ENCODE results near the gene HDHD5. TPM values are rescaled to one million over a fixed set of nuclear protein-coding genes. Genes with fewer than 3 reads are reported as not detected.

Gene HDHD5
- total and polyA plus RNA-seq, 10 donors, result 25.4 to 47.6 (median 32.3) TPM

DNA sequence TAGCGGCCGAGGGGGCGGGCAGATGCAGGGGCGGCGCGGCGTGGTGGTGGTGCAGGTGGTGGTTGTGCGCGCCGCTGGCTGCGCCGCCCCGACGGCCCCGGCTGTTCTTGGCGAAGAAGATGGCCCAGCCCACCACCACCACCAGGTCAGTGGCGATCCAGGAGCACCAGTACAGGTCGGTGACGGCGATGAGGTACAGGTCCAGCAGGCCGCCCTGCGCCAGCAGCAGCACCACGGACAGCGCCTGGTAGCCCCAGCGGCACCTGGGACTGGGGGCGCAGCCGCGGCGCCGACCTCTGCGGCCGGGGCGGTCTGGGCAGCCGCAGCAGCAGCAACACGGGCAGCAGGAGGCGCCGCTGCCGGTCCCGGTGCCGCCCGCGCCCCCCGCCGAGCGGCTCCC is 38.8 kb downstream of the HDHD5 start:
- DNase-seq, result peak; percentile 89
- intact Hi-C loops (cut with DNase I; ENCODE audit: low total_unique reads), result no loop called here
- Histone ChIP-seq H3K9me3 (no peaks in the 10 kb centered on the region), H3K4me3 (peak overlapping the region in 5 of 8 donors; percentile 19 to 65 (median 64)), H3K27ac (no peak overlapping the region), H3K27me3 (replicated peaks in 1 of 7) (peaks cover 0 to 58% (median 34%) of the 10 kb centered on the region in 7 donors), H3K4me1 (peaks cover 19 to 66% (median 56%) of the 10 kb centered on the region in 6 donors), H3K36me3 (no peaks in the 10 kb centered on the region)
- 0 to 12% (median 5%) methylated on average over 17 to 44 of the region's 45 CpGs; no CpG with 5 or more reads in 1 of the 5 donors for WGBS, 5 donors
- no peak for TF ChIP-seq POLR2A (IDR thresholded peaks at IDR 0.05)
- no peak for TF ChIP-seq POLR2AphosphoS5 (IDR thresholded peaks at IDR 0.05)
- TF ChIP-seq, protein P1, sequence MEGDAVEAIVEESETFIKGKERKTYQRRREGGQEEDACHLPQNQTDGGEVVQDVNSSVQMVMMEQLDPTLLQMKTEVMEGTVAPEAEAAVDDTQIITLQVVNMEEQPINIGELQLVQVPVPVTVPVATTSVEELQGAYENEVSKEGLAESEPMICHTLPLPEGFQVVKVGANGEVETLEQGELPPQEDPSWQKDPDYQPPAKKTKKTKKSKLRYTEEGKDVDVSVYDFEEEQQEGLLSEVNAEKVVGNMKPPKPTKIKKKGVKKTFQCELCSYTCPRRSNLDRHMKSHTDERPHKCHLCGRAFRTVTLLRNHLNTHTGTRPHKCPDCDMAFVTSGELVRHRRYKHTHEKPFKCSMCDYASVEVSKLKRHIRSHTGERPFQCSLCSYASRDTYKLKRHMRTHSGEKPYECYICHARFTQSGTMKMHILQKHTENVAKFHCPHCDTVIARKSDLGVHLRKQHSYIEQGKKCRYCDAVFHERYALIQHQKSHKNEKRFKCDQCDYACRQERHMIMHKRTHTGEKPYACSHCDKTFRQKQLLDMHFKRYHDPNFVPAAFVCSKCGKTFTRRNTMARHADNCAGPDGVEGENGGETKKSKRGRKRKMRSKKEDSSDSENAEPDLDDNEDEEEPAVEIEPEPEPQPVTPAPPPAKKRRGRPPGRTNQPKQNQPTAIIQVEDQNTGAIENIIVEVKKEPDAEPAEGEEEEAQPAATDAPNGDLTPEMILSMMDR (IDR thresholded peaks at IDR 0.05 in 8 of 11, conservative IDR thresholded peaks at IDR 0.05 in 3 of 11), result no peak

GRCh38 chr22:17119481-17120202 is 39.4 kb downstream of the HDHD5 start:
- H3K27ac ChIP-seq, result no peak overlapping the region
- WGBS, 5 donors, result 30 to 53% (median 37%) methylated on average over 18 to 63 of the region's 63 CpGs
- H3K9me3 ChIP-seq, result no peaks in the 10 kb centered on the region
- peaks cover 19 to 71% (median 59%) of the 10 kb centered on the region in 6 donors for H3K4me1 ChIP-seq
- peak; percentile 85 for DNase-seq
- H3K36me3 ChIP-seq, result no peaks in the 10 kb centered on the region
- H3K4me3 ChIP-seq, result peak overlapping the region in 3 of 8 donors; percentile 10 to 65 (median 64)
- H3K27me3 ChIP-seq (replicated peaks in 1 of 7), result peaks cover 0 to 58% (median 34%) of the 10 kb centered on the region in 7 donors
- peak in 1 of 3 donors; percentile 57 for TF ChIP-seq POLR2AphosphoS5 (IDR thresholded peaks at IDR 0.05)
- TF ChIP-seq POLR2A (IDR thresholded peaks at IDR 0.05), result no peak
- TF ChIP-seq, protein P1 (IDR thresholded peaks at IDR 0.05 in 8 of 11, conservative IDR thresholded peaks at IDR 0.05 in 3 of 11), result peak in 5 of 11 experiments; percentile 24 to 45 (median 36)
- intact Hi-C loops (cut with DNase I; ENCODE audit: low total_unique reads), result no loop called here

- peak overlapping the region in 6 of 8 donors; percentile 8 to 84 (median 58) for H3K27ac ChIP-seq
- intact Hi-C loops (cut with DNase I; ENCODE audit: low total_unique reads), result no loop called here
- peak; percentile 31 for DNase-seq
- peak overlapping the region in 1 of 8 donors; percentile 5 for H3K4me3 ChIP-seq
- TF ChIP-seq, protein P1 (IDR thresholded peaks at IDR 0.05 in 8 of 11, conservative IDR thresholded peaks at IDR 0.05 in 3 of 11), result no peak
- TF ChIP-seq POLR2A (IDR thresholded peaks at IDR 0.05) (no peak), POLR2AphosphoS5 (IDR thresholded peaks at IDR 0.05) (no peak)
- peaks cover 19 to 84% (median 64%) of the 10 kb centered on the region in 6 donors for H3K4me1 ChIP-seq
- H3K27me3 ChIP-seq (replicated peaks in 1 of 7), result peaks cover 0 to 50% (median 34%) of the 10 kb centered on the region in 7 donors
- 39 to 52% (median 47%) methylated on average over 4 of the region's 4 CpGs for WGBS, 5 donors
- H3K9me3 ChIP-seq, result no peaks in the 10 kb centered on the region
- no peaks in the 10 kb centered on the region for H3K36me3 ChIP-seq
These were observed 40.7 kb downstream of the HDHD5 start for GRCh38 chr22:17118342-17118741.

DNA sequence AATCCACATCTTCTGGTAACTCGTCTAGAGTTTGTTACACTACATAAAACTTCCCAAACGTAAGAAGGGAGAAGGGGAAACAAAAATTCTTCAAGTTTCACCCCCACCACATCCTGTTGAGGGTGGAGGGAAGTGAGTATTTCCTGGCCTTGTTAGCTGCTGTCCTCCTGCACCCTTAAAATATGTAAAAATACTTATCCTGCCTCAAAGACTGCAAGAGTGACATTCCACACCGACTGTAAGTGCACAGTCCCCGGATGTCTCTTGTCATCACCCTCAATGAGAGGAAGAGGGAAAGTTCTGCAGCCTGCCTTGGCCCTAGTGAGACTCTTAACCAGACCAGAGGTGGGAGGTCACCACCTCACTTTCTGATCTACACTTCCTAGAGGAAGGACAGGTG is 41.2 kb downstream of the HDHD5 start:
- H3K4me3 ChIP-seq, result peak overlapping the region in 1 of 8 donors; percentile 5
- H3K4me1 ChIP-seq, result peaks cover 19 to 89% (median 64%) of the 10 kb centered on the region in 6 donors
- H3K9me3 ChIP-seq, result no peaks in the 10 kb centered on the region
- peak overlapping the region in 6 of 8 donors; percentile 8 to 84 (median 58) for H3K27ac ChIP-seq
- DNase-seq, result peak; percentile 21
- peaks cover 0 to 46% (median 34%) of the 10 kb centered on the region in 7 donors for H3K27me3 ChIP-seq (replicated peaks in 1 of 7)
- 3 to 8% (median 4%) methylated on average over 4 of the region's 4 CpGs for WGBS, 5 donors
- no peaks in the 10 kb centered on the region for H3K36me3 ChIP-seq
- TF ChIP-seq POLR2AphosphoS5 (IDR thresholded peaks at IDR 0.05) (peak in 1 of 3 donors; percentile 11), POLR2A (IDR thresholded peaks at IDR 0.05) (no peak)
- intact Hi-C loops (cut with DNase I; ENCODE audit: low total_unique reads), result no loop called here
